Activated CD8-positive, alpha-beta T cell treated with anti-CD3 and anti-CD28 coated beads, Interleukin-2, amount 10 ng/mL, durations not matched to agents 7 days and 5 days (primary cell): Measurements from ENCODE around the gene TERB2. TPM values are rescaled to one million over a fixed set of nuclear protein-coding genes. Genes with fewer than 3 reads are reported as not detected.
A peak's percentile ranks its signal among the peaks of the same experiment; 100 is the strongest.
"Not testable (repeated sequence)": the region's sequence is repeated elsewhere in the genome, so short reads cannot be mapped to it uniquely, and the experiment has no call there.

Experiments
- ATAC-seq: fragments of 150-1000 bp; cut with Tn5 transposase; one replicate; pipeline ENCODE4 v1.10.0; 2021; ENCODE audit warnings: moderate library complexity
- CTCF ChIA-PET: fragments of 350-600 bp; sonication (Branson Sonifier 250); formaldehyde crosslinking; loops from one replicate; lab custom pipeline; 2021; ENCODE audit warnings: antibody characterized with exemption; lab: Charles Lee
- POLR2A ChIA-PET: fragments of 350-600 bp; sonication (Branson Sonifier 250); formaldehyde crosslinking; loops from one replicate; lab custom pipeline; 2021; ENCODE audit warnings: antibody characterized with exemption; lab: Charles Lee
- DNase-seq: peaks from one replicate; pipeline ENCODE4 v3.0.0-alpha.2; 2020
- H3K27ac Mint-ChIP-seq: one replicate; pipeline ENCODE4 v1.8.0; 2021; ENCODE audit warnings: mild to moderate bottlenecking, mixed read lengths
- H3K27me3 Mint-ChIP-seq: one replicate; pipeline ENCODE4 v1.8.0; 2021; ENCODE audit warnings: low read depth, mixed read lengths
- H3K36me3 Mint-ChIP-seq: one replicate; pipeline ENCODE4 v1.8.0; 2021; ENCODE audit warnings: low read depth, mixed read lengths
- H3K4me1 Mint-ChIP-seq: one replicate; pipeline ENCODE4 v1.8.0; 2021; ENCODE audit warnings: low read depth, mixed read lengths
- H3K4me3 Mint-ChIP-seq: one replicate; pipeline ENCODE4 v1.8.0; 2021; ENCODE audit warnings: mild to moderate bottlenecking, mixed read lengths
- H3K9me3 Mint-ChIP-seq: one replicate; pipeline ENCODE4 v1.8.0; 2022; ENCODE audit warnings: mixed read lengths; ENCODE audit not compliant: insufficient read depth
- total RNA-seq, 2 experiments: library from RNA; stranded (reverse); gene quantifications; one replicate each; pipeline ENCODE4 v1.2.3, GENCODE V29; 2021

TERB2 gene
- total RNA-seq, 2 experiments from 2014 or later = not detected

- H3K27me3 Mint-ChIP-seq, H3K9me3 Mint-ChIP-seq, CTCF ChIA-PET, DNase-seq, H3K36me3 Mint-ChIP-seq, H3K4me3 Mint-ChIP-seq, POLR2A ChIA-PET, H3K27ac Mint-ChIP-seq, H3K4me1 Mint-ChIP-seq, ATAC-seq: not testable (repeated sequence)
These were observed 48.2 kb downstream of the TERB2 start for GRCh38 chr15:45004590-45005175.

GRCh38 chr15:45009046-45009445, 52.6 kb downstream of the TERB2 start:
- DNase-seq = no peak
- H3K27me3 Mint-ChIP-seq = peaks cover 2% of the 10 kb centered on the region
- POLR2A ChIA-PET = no interaction called here
- no peaks in the 10 kb centered on the region for H3K36me3 Mint-ChIP-seq
- no peak overlapping the region for H3K4me3 Mint-ChIP-seq
- no peak overlapping the region for H3K27ac Mint-ChIP-seq
- peaks cover 6% of the 10 kb centered on the region for H3K9me3 Mint-ChIP-seq
- CTCF ChIA-PET = no interaction called here
- no peaks in the 10 kb centered on the region for H3K4me1 Mint-ChIP-seq
- ATAC-seq = no peak

- H3K9me3 Mint-ChIP-seq, H3K4me3 Mint-ChIP-seq, CTCF ChIA-PET, H3K36me3 Mint-ChIP-seq, DNase-seq, ATAC-seq, H3K27ac Mint-ChIP-seq, H3K4me1 Mint-ChIP-seq, POLR2A ChIA-PET: not testable (repeated sequence)
- peaks cover 39% of the 10 kb centered on the region for H3K27me3 Mint-ChIP-seq
These were observed 58.6 kb downstream of the TERB2 start for GRCh38 chr15:45015114-45015513.

DNA sequence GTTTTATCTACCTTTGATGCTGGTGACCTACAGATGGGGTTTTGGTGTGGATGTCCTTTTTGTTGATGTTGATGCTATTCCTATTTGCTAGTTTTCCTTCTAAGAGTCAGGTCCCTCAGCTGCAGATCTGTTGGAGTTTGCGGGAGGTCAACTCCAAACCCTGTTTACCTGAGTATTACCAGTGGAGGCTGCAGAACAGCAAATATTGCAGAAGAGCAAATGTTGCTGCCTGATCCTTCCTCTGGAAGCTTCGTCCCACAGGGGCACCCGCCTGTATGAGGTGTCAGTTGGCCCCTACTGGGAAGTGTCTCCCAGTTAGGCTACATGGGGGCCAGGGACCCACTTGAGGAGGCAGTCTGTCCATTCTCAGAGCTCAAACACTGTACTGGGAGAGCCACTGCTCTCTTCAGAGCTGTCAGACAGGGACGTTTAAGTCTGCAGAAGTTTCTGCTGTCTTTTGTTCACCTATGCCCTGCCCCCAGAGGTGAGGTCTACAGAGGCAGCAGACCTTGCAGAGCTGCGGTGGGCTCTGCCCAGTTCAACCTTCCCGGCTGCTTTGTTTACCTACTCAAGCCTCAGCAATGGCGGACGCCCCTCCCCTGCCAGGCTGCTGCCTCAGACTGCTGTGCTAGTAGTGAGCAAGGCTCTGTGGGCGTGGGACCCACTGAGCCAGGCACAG, 63.9 kb downstream of the TERB2 start:
- not testable (repeated sequence) for H3K9me3 Mint-ChIP-seq, DNase-seq, ATAC-seq, H3K36me3 Mint-ChIP-seq, H3K27ac Mint-ChIP-seq, H3K4me3 Mint-ChIP-seq
- ChIA-PET POLR2A (interaction anchor here (0.6 kb wide), 1 partner anchor 36 kb away, joined by 5 read pairs; no protein-coding TSS in a partner anchor), CTCF (interaction anchor here (1.5 kb wide), 1 partner anchor 98 kb away, joined by 3 read pairs; no protein-coding TSS in a partner anchor)
- Mint-ChIP-seq H3K27me3 (peaks cover 42% of the 10 kb centered on the region), H3K4me1 (peaks cover 21% of the 10 kb centered on the region)

DNA sequence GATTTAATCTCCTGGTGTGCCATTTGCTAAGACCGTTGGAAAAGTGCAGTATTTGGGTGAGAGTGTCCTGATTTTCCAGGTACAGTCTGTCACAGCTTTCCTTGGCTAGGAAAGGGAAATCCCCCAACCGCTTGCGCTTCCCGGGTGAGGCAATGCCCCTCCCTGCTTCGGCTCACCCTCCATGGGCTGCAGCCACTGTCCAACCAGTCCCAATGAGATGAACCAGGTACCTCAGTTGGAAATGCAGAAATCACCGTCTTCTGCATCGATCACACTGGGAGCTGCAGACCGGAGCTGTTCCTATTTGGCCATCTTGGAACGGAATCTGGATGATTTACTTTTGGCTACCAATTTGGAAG, 64.4 kb downstream of the TERB2 start:
- POLR2A ChIA-PET, H3K36me3 Mint-ChIP-seq, ATAC-seq, CTCF ChIA-PET, H3K9me3 Mint-ChIP-seq, H3K4me3 Mint-ChIP-seq, H3K27ac Mint-ChIP-seq, DNase-seq: not testable (repeated sequence)
- peaks cover 25% of the 10 kb centered on the region for H3K4me1 Mint-ChIP-seq
- peaks cover 40% of the 10 kb centered on the region for H3K27me3 Mint-ChIP-seq

DNA sequence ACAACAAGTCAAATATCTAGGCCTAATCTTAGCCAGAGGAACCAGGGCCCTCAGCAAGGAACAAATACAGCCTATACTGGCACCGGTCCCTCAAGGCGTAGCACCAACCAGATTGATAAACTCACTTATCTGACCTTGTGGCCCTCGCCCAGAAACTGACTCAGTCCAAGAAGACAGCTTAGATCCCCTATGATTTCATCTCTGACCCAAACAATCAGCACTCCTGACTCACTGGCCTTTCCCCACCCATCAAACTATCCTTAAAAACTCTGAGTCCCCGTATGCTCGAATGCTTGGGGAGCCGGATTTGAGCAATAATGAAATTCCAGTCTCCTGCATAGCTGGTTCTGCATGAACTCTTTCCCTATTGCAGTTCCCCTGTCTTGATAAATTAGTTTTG, 64.9 kb downstream of the TERB2 start:
- Mint-ChIP-seq H3K27me3 (peaks cover 37% of the 10 kb centered on the region), H3K4me3 (no peak overlapping the region), H3K9me3 (no peaks in the 10 kb centered on the region), H3K36me3 (no peaks in the 10 kb centered on the region), H3K4me1 (peaks cover 30% of the 10 kb centered on the region), H3K27ac (no peak overlapping the region)
- DNase-seq = no peak
- no peak for ATAC-seq
- POLR2A ChIA-PET = no interaction called here
- CTCF ChIA-PET = no interaction called here

GRCh38 chr15:45022871-45023658, 66.6 kb downstream of the TERB2 start, which contains the start of gene SORD:
TSS of gene SORD (plus strand) at chr15:45023195. CDS start at chr15:45023284, 89 bp downstream.
- H3K4me3 Mint-ChIP-seq = peak within 1 kb of the TSS; percentile 81
- H3K36me3 Mint-ChIP-seq = no peaks in the 10 kb centered on the region
- POLR2A ChIA-PET = no interaction called here
- CTCF ChIA-PET = interaction anchor here (0.8 to 2.3 kb wide), 6 partner anchors 12 to 444 kb away, joined by 3 to 13 read pairs (median 4); no protein-coding TSS in a partner anchor
- DNase-seq = peak; percentile 93
- H3K27ac Mint-ChIP-seq = peak within 1 kb of the TSS; percentile 68
- H3K4me1 Mint-ChIP-seq = peaks cover 32% of the 10 kb centered on the region
- ATAC-seq = peak; percentile 99
- H3K9me3 Mint-ChIP-seq = no peaks in the 10 kb centered on the region
- peaks cover 22% of the 10 kb centered on the region for H3K27me3 Mint-ChIP-seq

DNA sequence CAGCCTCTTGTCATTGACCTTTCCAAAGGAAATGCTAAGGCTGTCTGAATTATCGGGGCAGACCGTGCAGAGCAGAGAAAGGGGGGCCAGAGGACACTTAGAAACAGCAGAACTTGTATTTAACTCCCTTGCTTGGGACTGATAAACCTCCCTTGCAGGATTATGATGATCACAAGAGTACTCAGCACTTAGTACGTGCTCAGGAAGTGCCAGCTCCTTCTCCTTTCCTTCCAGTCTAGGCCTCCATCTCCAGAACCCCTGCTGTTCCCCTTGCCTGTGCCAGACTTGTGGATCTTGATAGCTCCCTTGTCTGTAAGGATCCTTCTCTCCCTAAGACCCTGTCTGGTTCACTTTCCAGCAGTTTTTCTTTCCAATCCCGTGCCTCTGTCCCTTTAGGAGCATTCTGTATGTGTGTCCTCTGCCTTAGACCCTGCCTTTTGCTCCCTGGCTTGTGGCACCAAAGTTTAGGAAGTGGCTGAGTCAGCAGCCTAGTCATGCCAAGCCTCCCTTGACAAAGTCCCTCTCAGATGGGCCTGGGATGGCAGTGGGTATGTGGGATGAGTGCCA, 67.3 kb downstream of the TERB2 start:
- ATAC-seq (no peak), DNase-seq (no peak)
- CTCF ChIA-PET = interaction anchor here (0.8 to 2.3 kb wide), 5 partner anchors 12 to 445 kb away, joined by 3 to 13 read pairs (median 4); no protein-coding TSS in a partner anchor

DNA sequence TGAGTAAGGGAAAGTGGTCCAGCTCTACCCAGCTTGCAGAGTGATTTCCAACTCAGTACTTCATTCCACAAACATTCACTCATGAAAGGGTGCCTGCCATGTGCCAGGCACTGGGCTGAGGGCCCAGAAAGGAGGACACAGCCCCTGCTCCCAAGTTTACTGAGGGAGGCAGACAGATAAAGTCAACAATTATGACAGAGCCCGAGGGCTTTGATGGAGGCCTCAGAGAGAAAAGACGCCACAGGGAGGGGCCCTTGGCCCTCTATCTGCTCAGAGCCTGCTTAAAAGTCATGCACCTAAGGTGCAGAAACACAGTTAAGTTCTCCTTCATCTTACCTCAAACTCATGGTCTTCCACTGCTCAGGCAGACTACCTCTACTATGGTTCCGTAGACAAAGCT, 68.2 kb downstream of the TERB2 start:
- peaks cover 10% of the 10 kb centered on the region for H3K27me3 Mint-ChIP-seq
- ATAC-seq, H3K9me3 Mint-ChIP-seq, H3K27ac Mint-ChIP-seq, H3K4me3 Mint-ChIP-seq, DNase-seq, CTCF ChIA-PET, H3K36me3 Mint-ChIP-seq, POLR2A ChIA-PET: not testable (repeated sequence)
- peaks cover 32% of the 10 kb centered on the region for H3K4me1 Mint-ChIP-seq

More for the DNA sequence above, 67.3 kb downstream of the TERB2 start:
- peak overlapping the region; percentile 81 for H3K4me3 Mint-ChIP-seq
- peak overlapping the region; percentile 68 for H3K27ac Mint-ChIP-seq
- POLR2A ChIA-PET = no interaction called here
- H3K4me1 Mint-ChIP-seq = peaks cover 32% of the 10 kb centered on the region
- no peaks in the 10 kb centered on the region for H3K36me3 Mint-ChIP-seq
- H3K27me3 Mint-ChIP-seq = peaks cover 18% of the 10 kb centered on the region
- H3K9me3 Mint-ChIP-seq = no peaks in the 10 kb centered on the region

DNA sequence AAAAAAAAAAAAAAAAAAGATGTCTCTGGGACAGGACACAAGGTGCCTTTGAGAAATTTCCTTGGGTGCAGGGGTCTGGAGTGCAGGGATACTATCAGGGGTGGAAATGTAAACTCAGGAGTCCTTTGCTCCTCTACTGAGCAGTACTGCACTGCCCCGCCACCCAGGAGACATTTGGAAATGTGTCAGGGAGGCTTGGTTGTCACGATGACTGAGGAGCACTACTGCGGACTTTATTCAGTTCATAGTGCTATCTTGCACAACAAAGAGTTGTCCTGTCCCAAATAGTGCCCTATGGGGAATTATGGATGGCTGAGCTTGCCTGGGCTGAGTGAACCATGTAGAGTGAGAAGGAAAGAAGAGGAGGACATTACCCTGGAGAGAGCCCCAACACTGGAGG, 69.1 kb downstream of the TERB2 start:
- POLR2A ChIA-PET, DNase-seq, H3K9me3 Mint-ChIP-seq, ATAC-seq, H3K36me3 Mint-ChIP-seq, H3K4me3 Mint-ChIP-seq, H3K27ac Mint-ChIP-seq, H3K27me3 Mint-ChIP-seq, CTCF ChIA-PET: not testable (repeated sequence)
- peaks cover 32% of the 10 kb centered on the region for H3K4me1 Mint-ChIP-seq

DNA sequence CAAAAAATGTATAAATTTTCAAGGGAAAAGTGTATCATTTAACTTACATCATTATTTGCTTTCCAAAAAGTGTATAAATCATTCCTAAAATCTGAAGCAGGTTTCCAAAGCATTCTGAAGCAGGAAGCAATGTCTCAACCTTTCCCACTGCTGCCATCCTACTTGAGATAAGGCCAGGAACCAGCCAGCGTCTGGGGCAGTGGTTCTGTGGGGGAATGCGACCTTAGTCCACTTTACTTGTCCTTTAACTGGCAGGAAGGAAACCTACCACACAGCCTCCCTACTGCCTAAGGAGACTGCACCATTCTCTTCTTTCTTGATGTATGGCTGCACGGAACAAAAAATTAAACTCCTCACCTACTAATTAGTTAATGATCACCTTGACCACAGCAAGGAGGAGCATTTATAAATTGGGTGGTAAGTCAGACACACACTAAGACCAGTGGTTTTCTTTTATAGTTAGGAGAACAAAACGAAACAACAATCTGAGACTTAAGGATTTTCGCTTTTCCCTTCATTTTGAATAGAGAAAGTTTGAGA, 70.2 kb downstream of the TERB2 start:
- Mint-ChIP-seq H3K27me3 (no peaks in the 10 kb centered on the region), H3K36me3 (peaks cover 7% of the 10 kb centered on the region), H3K9me3 (no peaks in the 10 kb centered on the region), H3K4me3 (no peak overlapping the region), H3K4me1 (peaks cover 32% of the 10 kb centered on the region), H3K27ac (no peak overlapping the region)
- ATAC-seq (no peak), DNase-seq (no peak)
- CTCF ChIA-PET = interaction anchor here (1.3 kb wide), 1 partner anchor 95 kb away, joined by 4 read pairs; no protein-coding TSS in a partner anchor
- POLR2A ChIA-PET = no interaction called here
